ENCODE data around the gene AKAP8. TPM values are rescaled to one million over a fixed set of nuclear protein-coding genes. Genes with fewer than 3 reads are reported as not detected.
"Not testable (repeated sequence)": the region's sequence is repeated elsewhere in the genome, so short reads cannot be mapped to it uniquely, and the experiment has no call there.

The AKAP8 gene
- total and polyA plus RNA-seq, 2 of the 4 experiments (the other 2 are of a cell fraction): 12.2 to 13.4 TPM

GRCh38 chr19:15395251-15395650 is 15.7 kb upstream of the AKAP8 start:
- H3K4me1 ChIP-seq (ENCODE audit: control insufficient read depth, insufficient read depth, low read length); H3K27me3 ChIP-seq (ENCODE audit: control insufficient read depth, insufficient read depth, low read length); H3K14ac ChIP-seq (replicated peaks; ENCODE audit: low read depth, low read length); H3K23ac ChIP-seq (ENCODE audit: low read depth, low read length); H3K4ac ChIP-seq (ENCODE audit: low read depth, low read length); H3K18ac ChIP-seq (ENCODE audit: low read depth, low read length); dilution Hi-C loops (cut with HindIII; ENCODE audit: low sequenced_read_pairs, unreplicated experiment); H4K5ac ChIP-seq (ENCODE audit: low read depth, low read length); H2BK5ac ChIP-seq (ENCODE audit: low read depth, low read length, poor library complexity, severe bottlenecking); H4K8ac ChIP-seq (ENCODE audit: low read depth in 2 of 2, low read length in 2 of 2); H3K56ac ChIP-seq (ENCODE audit: extremely low read depth, insufficient read depth, low read length); POLR2A ChIA-PET (ENCODE audit: unreplicated experiment); H2BK20ac ChIP-seq (ENCODE audit: low read depth, low read length); H2AK9ac ChIP-seq (replicated peaks; ENCODE audit: low read depth, low read length, poor library complexity); H3K4me3 ChIP-seq (ENCODE audit: insufficient read depth, low read depth, low read length); BruUV-seq (replicated peaks); H2BK120ac ChIP-seq (ENCODE audit: low read depth, low read length); H3K9ac ChIP-seq (ENCODE audit: low read depth, low read length); H2AFZ ChIP-seq (replicated peaks; ENCODE audit: low read length, poor library complexity); H3K9me1 ChIP-seq (ENCODE audit: insufficient read depth, low read length); H3K9me3 ChIP-seq (ENCODE audit: control insufficient read depth, insufficient read depth, low read length); H3K4me2 ChIP-seq (ENCODE audit: low read depth, low read length); H3K27ac ChIP-seq (ENCODE audit: insufficient read depth, low read length); DNase-seq; H2AK5ac ChIP-seq (ENCODE audit: low read depth, low read length); H2BK15ac ChIP-seq (ENCODE audit: low read depth, low read length); in situ Hi-C loops (cut with MboI; ENCODE audit: low sequenced_read_pairs); H4K91ac ChIP-seq (ENCODE audit: insufficient read depth, low read depth, low read length); ATAC-seq (ENCODE audit: low read depth); intact Hi-C loops (cut with micrococcal nuclease): not testable (repeated sequence)
- H3K79me1 ChIP-seq (ENCODE audit: low read depth in 1 of 2, low read length in 2 of 2): peaks cover 17 to 52% of the 10 kb centered on the region in 2 experiments
- CTCF ChIA-PET: interaction anchor here (0.7 to 0.8 kb wide), 2 partner anchors 10 to 111 kb away, joined by 3 to 5 read pairs; no protein-coding TSS in a partner anchor
- H3K36me3 ChIP-seq (ENCODE audit: control insufficient read depth, insufficient read depth, low read length): peaks cover 55% of the 10 kb centered on the region
- 93% methylated on average over 3 of the region's 17 CpGs; no CpG with 5 or more reads in 1 of the 2 experiments for WGBS, 2 experiments (ENCODE audit: extremely low coverage in 2 of 2, insufficient read length in 1 of 2)
- peaks cover 49% of the 10 kb centered on the region for H4K20me1 ChIP-seq (ENCODE audit: insufficient read depth, low read length)

All from IMR-90 (cell line).